Activated CD8-positive, alpha-beta memory T cell treated with anti-CD3 and anti-CD28 coated beads for 4 hours (primary cell): ENCODE measurements around the gene REX1BD.
A peak's percentile ranks its signal among the peaks of the same experiment; 100 is the strongest.
"Not testable (repeated sequence)": the region's sequence is repeated elsewhere in the genome, so short reads cannot be mapped to it uniquely, and the experiment has no call there.

Experiments
- DNase-seq, 2 donors: peaks; one replicate each; pipeline ENCODE4 v3.0.0-alpha.2; 2020; ENCODE audit warnings: low read depth in 2 of 2

REX1BD gene

DNA sequence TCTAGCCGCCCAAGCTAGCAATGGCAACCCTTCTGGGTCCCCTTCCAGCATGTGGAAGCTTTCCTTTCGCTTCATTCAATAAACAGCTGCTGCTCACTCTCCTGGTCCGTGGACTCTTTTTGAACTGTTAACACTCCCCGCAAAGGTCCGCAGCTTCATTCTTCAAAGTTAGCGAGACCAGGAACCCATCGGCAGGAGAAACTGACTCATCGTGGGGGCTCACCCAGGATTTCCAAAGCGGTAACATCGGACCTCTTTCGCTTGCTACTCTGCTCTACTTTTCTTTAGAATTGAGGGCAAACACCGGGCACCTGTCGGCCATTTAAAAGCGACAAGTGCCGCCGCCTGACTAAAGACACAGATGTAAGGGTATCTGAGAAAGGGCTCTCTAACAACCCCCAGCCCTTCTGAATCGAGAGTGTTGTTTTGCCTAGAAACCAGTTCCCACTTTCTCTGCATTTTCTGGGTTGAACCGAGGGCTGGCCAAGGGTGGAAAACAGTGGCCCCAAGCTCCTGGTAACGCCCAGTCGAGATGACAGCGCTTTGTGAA, 11.2 kb upstream of the REX1BD start:
- DNase-seq, result no peak

DNA sequence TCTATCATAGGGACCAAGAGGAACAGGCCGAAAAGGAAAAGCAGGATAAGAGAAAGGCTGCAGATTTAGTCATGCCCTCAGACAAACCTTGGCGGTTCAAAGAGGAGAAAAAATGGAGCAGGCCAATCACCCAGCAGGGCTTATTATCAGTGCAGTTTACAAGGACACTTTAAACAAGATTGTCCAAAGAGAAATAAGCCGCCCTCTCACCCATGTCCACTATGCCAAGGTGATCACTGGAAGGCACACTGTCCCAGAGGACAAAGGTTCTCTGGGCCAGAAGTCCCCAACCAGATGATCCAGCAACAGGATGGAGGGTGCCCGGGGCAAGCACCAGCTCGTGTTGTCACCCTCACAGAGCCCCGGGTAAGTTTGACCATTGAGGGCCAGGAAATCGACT, 8.3 kb upstream of the REX1BD start:
- DNase-seq, result no peak

GRCh38 chr19:18586306-18586705, 2.3 kb upstream of the REX1BD start:
- DNase-seq, result no peak

- DNase-seq, result no peak
Observed at GRCh38 chr19:18587561-18587960, 1.0 kb upstream of the REX1BD start.

DNA sequence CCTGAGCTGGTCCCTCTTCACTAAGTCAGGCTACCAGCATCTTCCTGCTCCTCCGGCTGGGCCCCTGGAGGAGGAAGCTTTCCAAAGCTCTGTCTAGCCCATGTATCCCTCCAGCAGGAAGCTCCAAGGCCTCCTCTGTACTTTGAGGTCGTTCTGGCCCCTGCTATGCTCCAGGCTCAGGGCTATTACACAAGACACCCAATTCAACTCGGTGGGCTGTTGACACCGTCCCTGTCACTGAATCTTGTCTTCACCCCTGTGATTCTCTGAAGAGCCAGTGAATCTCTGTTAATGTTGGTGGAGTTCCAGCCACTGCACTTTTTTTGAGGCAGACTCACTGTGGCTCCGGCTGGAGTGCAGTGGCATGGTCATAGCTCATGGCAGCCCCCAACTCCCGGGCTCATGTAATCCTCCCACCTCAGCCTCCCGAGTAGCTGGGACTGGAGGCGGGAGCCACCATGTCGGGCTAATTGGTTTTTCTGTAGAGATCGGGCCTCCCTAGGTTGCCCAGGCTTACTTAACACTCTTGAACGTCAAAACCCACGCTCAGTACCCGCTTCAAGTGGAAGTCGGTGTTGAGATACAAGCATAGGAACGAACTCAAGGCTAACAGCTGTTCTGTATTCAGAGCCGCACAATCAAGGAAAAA, 512 bp upstream of the REX1BD start:
- no peak for DNase-seq

GRCh38 chr19:18589380-18590272, 1.0 kb downstream of the REX1BD start:
- peak; percentile 20 to 37 for DNase-seq

- DNase-seq, result no peak
Observed at GRCh38 chr19:18590273-18591272, 2.0 kb downstream of the REX1BD start.

- DNase-seq, result no peak
Observed at GRCh38 chr19:18591735-18592385, 3.3 kb downstream of the REX1BD start.

DNA sequence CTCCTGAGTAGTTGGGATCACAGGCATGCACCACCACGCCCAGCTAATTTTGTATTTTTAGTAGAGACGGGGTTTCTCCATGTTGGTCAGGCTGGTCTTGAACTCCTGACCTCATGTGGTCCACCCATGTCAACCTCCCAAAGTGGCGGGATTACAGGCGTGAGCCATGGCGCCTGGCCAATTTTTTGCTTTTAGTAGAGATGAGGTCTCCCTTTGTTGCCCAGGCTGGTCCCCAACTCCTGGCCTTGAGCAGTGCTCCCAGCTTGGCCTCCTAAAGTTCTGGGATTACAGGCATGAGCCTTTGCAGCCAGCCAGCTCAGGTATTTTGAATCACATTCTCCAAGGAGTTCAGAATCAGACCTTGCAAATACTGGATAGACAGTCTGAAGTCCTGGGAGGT, 4.1 kb downstream of the REX1BD start:
- not testable (repeated sequence) for DNase-seq

- no peak for DNase-seq
Observed at GRCh38 chr19:18593367-18594095, 4.9 kb downstream of the REX1BD start.

- DNase-seq, result peak; percentile 50 to 58
Observed at GRCh38 chr19:18594096-18594823, 5.7 kb downstream of the REX1BD start.

- no peak for DNase-seq
Observed at GRCh38 chr19:18594824-18595373, 6.3 kb downstream of the REX1BD start.

DNA sequence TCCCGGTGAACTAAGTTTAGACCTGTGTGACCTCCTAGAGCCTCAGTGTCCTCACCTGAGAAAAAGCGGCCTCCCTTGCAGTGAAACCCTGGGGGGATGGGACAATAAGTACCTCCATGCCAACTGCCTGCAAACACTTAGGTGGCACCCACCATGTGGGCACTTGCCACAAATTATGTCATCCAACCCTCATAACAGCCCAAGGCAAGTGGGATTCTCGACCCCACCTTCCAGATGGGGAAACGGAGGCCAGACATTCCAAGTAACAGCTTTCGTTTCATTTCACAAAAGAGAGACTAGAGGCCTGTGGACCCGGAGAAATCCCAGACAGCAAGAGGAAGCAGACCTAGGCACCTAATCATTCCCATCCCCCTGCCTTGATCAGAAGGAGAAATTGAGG, 6.9 kb downstream of the REX1BD start:
- DNase-seq, result no peak

- no peak for DNase-seq
Observed at GRCh38 chr19:18596752-18597157, 8.2 kb downstream of the REX1BD start.

- DNase-seq, result no peak
Observed at GRCh38 chr19:18597809-18598660, 9.4 kb downstream of the REX1BD start.

GRCh38 chr19:18599485-18599884, 10.9 kb downstream of the REX1BD start:
- DNase-seq, result no peak

- not testable (repeated sequence) for DNase-seq
Observed at GRCh38 chr19:18600692-18601397, 12.2 kb downstream of the REX1BD start.

DNA sequence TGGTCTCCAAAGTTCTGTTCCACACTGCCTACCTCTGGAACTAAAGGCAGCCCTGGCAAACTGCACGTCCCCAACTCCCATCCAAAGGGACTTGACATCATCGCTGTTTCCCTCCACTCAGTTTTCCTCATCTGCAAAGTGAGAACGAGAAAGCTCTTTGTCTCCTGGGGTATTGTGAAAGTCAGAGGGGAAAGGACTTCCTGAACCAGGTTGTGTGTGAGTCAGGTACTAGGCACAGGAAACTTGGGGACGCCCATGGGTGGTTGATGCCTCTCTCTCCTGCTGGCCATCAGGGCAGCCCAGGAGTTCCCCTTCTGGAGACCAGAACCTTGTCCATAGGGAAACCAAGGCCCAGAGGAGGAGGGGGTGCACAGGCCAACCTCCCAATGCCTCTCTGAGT, 13.3 kb downstream of the REX1BD start:
- no peak for DNase-seq
